Activated naive CD8-positive, alpha-beta T cell (primary cell): ENCODE data around the gene FRK.

Experiments
- H3K27ac Mint-ChIP-seq: one replicate; pipeline ENCODE4 v1.8.0; 2021; ENCODE audit warnings: mixed read lengths
- H3K27me3 Mint-ChIP-seq: one replicate; pipeline ENCODE4 v1.8.0; 2021; ENCODE audit warnings: mixed read lengths
- H3K36me3 Mint-ChIP-seq: one replicate; pipeline ENCODE4 v1.8.0; 2021; ENCODE audit warnings: mixed read lengths
- H3K4me1 Mint-ChIP-seq: one replicate; pipeline ENCODE4 v1.8.0; 2021; ENCODE audit warnings: low read depth, mixed read lengths
- H3K4me3 Mint-ChIP-seq: one replicate; pipeline ENCODE4 v1.8.0; 2021; ENCODE audit warnings: mild to moderate bottlenecking, mixed read lengths
- H3K9me3 Mint-ChIP-seq: one replicate; pipeline ENCODE4 v1.8.0; 2021; ENCODE audit warnings: low read depth, mixed read lengths

Gene FRK

GRCh38 chr6:116033687-116034303 is 26.9 kb downstream of the FRK start:
- Mint-ChIP-seq H3K4me3 (no peak overlapping the region), H3K27me3 (peaks cover 7% of the 10 kb centered on the region), H3K36me3 (no peaks in the 10 kb centered on the region), H3K9me3 (no peaks in the 10 kb centered on the region), H3K27ac (no peak overlapping the region), H3K4me1 (no peaks in the 10 kb centered on the region)

- Mint-ChIP-seq H3K36me3 (no peaks in the 10 kb centered on the region), H3K4me3 (no peak overlapping the region), H3K27me3 (peaks cover 7% of the 10 kb centered on the region), H3K4me1 (no peaks in the 10 kb centered on the region), H3K9me3 (no peaks in the 10 kb centered on the region), H3K27ac (no peak overlapping the region)
Measured at GRCh38 chr6:116030770-116031169, 29.9 kb downstream of the FRK start.

- H3K4me3 Mint-ChIP-seq, result no peak overlapping the region
- no peak overlapping the region for H3K27ac Mint-ChIP-seq
- no peaks in the 10 kb centered on the region for H3K36me3 Mint-ChIP-seq
- no peaks in the 10 kb centered on the region for H3K9me3 Mint-ChIP-seq
- H3K27me3 Mint-ChIP-seq, result peaks cover 7% of the 10 kb centered on the region
- H3K4me1 Mint-ChIP-seq, result no peaks in the 10 kb centered on the region
Measured at GRCh38 chr6:116029535-116029934, 31.2 kb downstream of the FRK start.

GRCh38 chr6:116028233-116028632 is 32.5 kb downstream of the FRK start:
- H3K36me3 Mint-ChIP-seq, result no peaks in the 10 kb centered on the region

GRCh38 chr6:116027801-116028200 is 32.9 kb downstream of the FRK start:
- no peaks in the 10 kb centered on the region for H3K36me3 Mint-ChIP-seq
- no peaks in the 10 kb centered on the region for H3K9me3 Mint-ChIP-seq
- H3K4me1 Mint-ChIP-seq, result no peaks in the 10 kb centered on the region
- H3K27ac Mint-ChIP-seq, result no peak overlapping the region
- H3K4me3 Mint-ChIP-seq, result no peak overlapping the region
- H3K27me3 Mint-ChIP-seq, result peaks cover 7% of the 10 kb centered on the region

More at GRCh38 chr6:116028233-116028632, 32.5 kb downstream of the FRK start:
- Mint-ChIP-seq H3K4me3 (no peak overlapping the region), H3K27me3 (peaks cover 7% of the 10 kb centered on the region), H3K9me3 (no peaks in the 10 kb centered on the region), H3K4me1 (no peaks in the 10 kb centered on the region), H3K27ac (no peak overlapping the region)

- no peaks in the 10 kb centered on the region for H3K4me1 Mint-ChIP-seq
- no peak overlapping the region for H3K27ac Mint-ChIP-seq
- peaks cover 3% of the 10 kb centered on the region for H3K27me3 Mint-ChIP-seq
- no peaks in the 10 kb centered on the region for H3K36me3 Mint-ChIP-seq
- H3K9me3 Mint-ChIP-seq, result no peaks in the 10 kb centered on the region
- H3K4me3 Mint-ChIP-seq, result no peak overlapping the region
Measured at GRCh38 chr6:116025405-116025804, 35.3 kb downstream of the FRK start.

- Mint-ChIP-seq H3K4me3 (no peak overlapping the region), H3K9me3 (no peaks in the 10 kb centered on the region), H3K27me3 (peaks cover 6% of the 10 kb centered on the region), H3K27ac (no peak overlapping the region), H3K4me1 (no peaks in the 10 kb centered on the region), H3K36me3 (no peaks in the 10 kb centered on the region)
Measured at GRCh38 chr6:116022841-116023445, 37.7 kb downstream of the FRK start.

- Mint-ChIP-seq H3K9me3 (no peaks in the 10 kb centered on the region), H3K36me3 (no peaks in the 10 kb centered on the region), H3K4me1 (no peaks in the 10 kb centered on the region), H3K27ac (no peak overlapping the region), H3K4me3 (no peak overlapping the region), H3K27me3 (peaks cover 10% of the 10 kb centered on the region)
Measured at GRCh38 chr6:116020738-116021137, 40.0 kb downstream of the FRK start.

GRCh38 chr6:116019428-116019827 is 41.3 kb downstream of the FRK start:
- Mint-ChIP-seq H3K27me3 (peaks cover 13% of the 10 kb centered on the region), H3K4me1 (no peaks in the 10 kb centered on the region), H3K27ac (no peak overlapping the region), H3K9me3 (no peaks in the 10 kb centered on the region), H3K4me3 (no peak overlapping the region), H3K36me3 (no peaks in the 10 kb centered on the region)

- Mint-ChIP-seq H3K4me1 (no peaks in the 10 kb centered on the region), H3K4me3 (no peak overlapping the region), H3K36me3 (no peaks in the 10 kb centered on the region), H3K27me3 (peaks cover 14% of the 10 kb centered on the region), H3K27ac (no peak overlapping the region), H3K9me3 (no peaks in the 10 kb centered on the region)
Measured at GRCh38 chr6:116018976-116019375, 41.7 kb downstream of the FRK start.

- Mint-ChIP-seq H3K27ac (no peak overlapping the region), H3K4me3 (no peak overlapping the region), H3K4me1 (no peaks in the 10 kb centered on the region)
Measured at GRCh38 chr6:116017546-116018295, 43.0 kb downstream of the FRK start.

GRCh38 chr6:116016846-116017545 is 43.7 kb downstream of the FRK start:
- Mint-ChIP-seq H3K36me3 (no peaks in the 10 kb centered on the region), H3K4me1 (peaks cover 2% of the 10 kb centered on the region), H3K27me3 (peaks cover 14% of the 10 kb centered on the region), H3K27ac (no peak overlapping the region), H3K9me3 (no peaks in the 10 kb centered on the region), H3K4me3 (no peak overlapping the region)

More at GRCh38 chr6:116017546-116018295, 43.0 kb downstream of the FRK start:
- Mint-ChIP-seq H3K27me3 (peaks cover 14% of the 10 kb centered on the region), H3K9me3 (no peaks in the 10 kb centered on the region), H3K36me3 (no peaks in the 10 kb centered on the region)

- no peaks in the 10 kb centered on the region for H3K36me3 Mint-ChIP-seq
- no peak overlapping the region for H3K27ac Mint-ChIP-seq
- no peaks in the 10 kb centered on the region for H3K9me3 Mint-ChIP-seq
- H3K27me3 Mint-ChIP-seq, result peaks cover 14% of the 10 kb centered on the region
- H3K4me3 Mint-ChIP-seq, result no peak overlapping the region
- peaks cover 10% of the 10 kb centered on the region for H3K4me1 Mint-ChIP-seq
Measured at GRCh38 chr6:116015983-116016382, 44.7 kb downstream of the FRK start.

- no peak overlapping the region for H3K27ac Mint-ChIP-seq
- no peak overlapping the region for H3K4me3 Mint-ChIP-seq
- no peaks in the 10 kb centered on the region for H3K9me3 Mint-ChIP-seq
- H3K36me3 Mint-ChIP-seq, result no peaks in the 10 kb centered on the region
- H3K27me3 Mint-ChIP-seq, result peaks cover 14% of the 10 kb centered on the region
- peaks cover 10% of the 10 kb centered on the region for H3K4me1 Mint-ChIP-seq
Measured at GRCh38 chr6:116015561-116015960, 45.1 kb downstream of the FRK start.

- Mint-ChIP-seq H3K4me1 (peaks cover 10% of the 10 kb centered on the region), H3K27ac (no peak overlapping the region), H3K27me3 (peaks cover 8% of the 10 kb centered on the region), H3K4me3 (no peak overlapping the region), H3K36me3 (no peaks in the 10 kb centered on the region), H3K9me3 (no peaks in the 10 kb centered on the region)
Measured at GRCh38 chr6:116012951-116013350, 47.7 kb downstream of the FRK start.
